Endodermal cell (in vitro differentiated cells): ENCODE measurements around the gene GRM7. TPM values are rescaled to one million over a fixed set of nuclear protein-coding genes. Genes with fewer than 3 reads are reported as not detected.

Experiments
- DNase-seq: peaks from one replicate; pipeline ENCODE4 v3.0.0-alpha.2; 2017
- H3K27ac ChIP-seq: 2 replicates; pipeline ENCODE4 v1.5.1; 2013; ENCODE audit warnings: mild to moderate bottlenecking, low read depth, low read length, moderate library complexity
- H3K27me3 ChIP-seq: 2 replicates; pipeline ENCODE4 v1.6.1; 2013; ENCODE audit warnings: mild to moderate bottlenecking, low read length, moderate library complexity; ENCODE audit not compliant: insufficient read depth, control insufficient read depth, poor library complexity, severe bottlenecking
- H3K36me3 ChIP-seq: 2 replicates; pipeline ENCODE4 v1.7.0; 2013; ENCODE audit warnings: mild to moderate bottlenecking, low read length, moderate library complexity; ENCODE audit not compliant: control insufficient read depth, insufficient read depth
- H3K4me1 ChIP-seq: one replicate; pipeline ENCODE4 v1.7.0; 2013; ENCODE audit warnings: low read length; ENCODE audit not compliant: control insufficient read depth, insufficient read depth
- H3K4me3 ChIP-seq: 2 replicates; pipeline ENCODE4 v1.5.1; 2013; ENCODE audit warnings: mild to moderate bottlenecking, low read length, moderate library complexity
- H3K9ac ChIP-seq: 2 replicates; pipeline ENCODE4 v1.6.1; 2013; ENCODE audit warnings: mild to moderate bottlenecking, low read length, moderate library complexity; ENCODE audit not compliant: poor library complexity, severe bottlenecking; ENCODE audit errors: extremely low read depth
- H3K9me3 ChIP-seq: 2 replicates; pipeline ENCODE4 v1.6.1; 2013; ENCODE audit warnings: mild to moderate bottlenecking, low read length, moderate library complexity; ENCODE audit not compliant: control insufficient read depth
- H3K27ac Mint-ChIP-seq: 2 replicates; pipeline ENCODE4 v1.8.0; 2020; ENCODE audit warnings: mixed read lengths
- H3K27me3 Mint-ChIP-seq: 2 replicates; pipeline ENCODE4 v1.8.0; 2021; ENCODE audit warnings: mild to moderate bottlenecking, mixed read lengths; ENCODE audit not compliant: insufficient read depth
- H3K36me3 Mint-ChIP-seq: 2 replicates; pipeline ENCODE4 v1.8.0; 2020; ENCODE audit warnings: low read depth, mixed read lengths
- H3K4me1 Mint-ChIP-seq: 2 replicates; pipeline ENCODE4 v1.8.0; 2020; ENCODE audit warnings: mixed read lengths
- H3K4me3 Mint-ChIP-seq: 2 replicates; pipeline ENCODE4 v1.8.0; 2020; ENCODE audit warnings: mild to moderate bottlenecking, moderate library complexity, mixed read lengths
- H3K9me3 Mint-ChIP-seq: 2 replicates; pipeline ENCODE4 v1.8.0; 2020; ENCODE audit warnings: mild to moderate bottlenecking, mixed read lengths
- whole genome bisulfite sequencing, 2 experiments: methylation state at CpG; one replicate each; pipeline versions ENCODE4 v1.1.5 to v1.1.7; 2013; ENCODE audit warnings: missing lambda C conversion rate in 2 of 2, mixed read lengths in 1 of 2; ENCODE audit not compliant: insufficient coverage in 1 of 2, insufficient read length in 1 of 2; 5-methylcytosine and 5-hydroxymethylcytosine counted together
- total RNA-seq, 2 donors: library from RNA; stranded (reverse); fragmentation: NEBNext Ultra II Directional in 1 of 2; extraction: Animal tissue kit (Norgen Biotek cat#: 25700) in 1 of 2; gene quantifications; 2 replicates in 1 of 2; 3 replicates in 1 of 2; pipeline ENCODE4 v1.2.1, GENCODE V29; 2021
- TF ChIP-seq, protein P1 (sequence below): fragments of 200-600 bp; sonication (generic); conservative IDR thresholded peaks from 2 replicates; pipeline ENCODE4 v1.5.0; 2021; ENCODE audit warnings: antibody characterized with exemption, mild to moderate bottlenecking

GRM7 gene
- total RNA-seq, 2 donors from 2014 or later: 0.11 to 0.73 TPM

DNA sequence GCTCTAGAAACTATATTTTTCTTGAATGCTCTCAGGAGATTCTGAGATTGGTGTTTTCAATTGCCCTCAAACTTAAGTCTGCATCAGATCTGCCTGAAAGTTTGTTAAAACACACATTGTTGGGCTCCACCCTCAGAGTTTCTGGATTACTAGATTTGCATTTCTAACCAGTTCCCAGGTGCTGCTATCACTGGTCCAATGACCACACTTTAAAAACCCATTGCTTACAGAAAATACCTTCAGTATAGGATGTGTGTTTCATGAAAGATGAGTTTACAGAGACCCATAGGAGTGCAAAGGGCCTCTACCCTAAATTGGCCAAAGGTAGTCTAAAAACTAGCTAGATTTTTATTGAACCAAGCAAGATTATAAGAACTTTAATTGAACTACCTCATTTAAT lies 17.8 kb downstream of the GRM7 start:
- no peak overlapping the region for H3K27ac Mint-ChIP-seq
- no peaks in the 10 kb centered on the region for H3K9me3 Mint-ChIP-seq
- H3K36me3 ChIP-seq: no peaks in the 10 kb centered on the region
- H3K4me1 ChIP-seq: no peaks in the 10 kb centered on the region
- H3K9me3 ChIP-seq: no peaks in the 10 kb centered on the region
- no peak overlapping the region for H3K4me3 Mint-ChIP-seq
- H3K9ac ChIP-seq: no peak overlapping the region
- H3K4me3 ChIP-seq: no peak overlapping the region
- H3K4me1 Mint-ChIP-seq: peaks cover 10% of the 10 kb centered on the region
- TF ChIP-seq, protein P1, sequence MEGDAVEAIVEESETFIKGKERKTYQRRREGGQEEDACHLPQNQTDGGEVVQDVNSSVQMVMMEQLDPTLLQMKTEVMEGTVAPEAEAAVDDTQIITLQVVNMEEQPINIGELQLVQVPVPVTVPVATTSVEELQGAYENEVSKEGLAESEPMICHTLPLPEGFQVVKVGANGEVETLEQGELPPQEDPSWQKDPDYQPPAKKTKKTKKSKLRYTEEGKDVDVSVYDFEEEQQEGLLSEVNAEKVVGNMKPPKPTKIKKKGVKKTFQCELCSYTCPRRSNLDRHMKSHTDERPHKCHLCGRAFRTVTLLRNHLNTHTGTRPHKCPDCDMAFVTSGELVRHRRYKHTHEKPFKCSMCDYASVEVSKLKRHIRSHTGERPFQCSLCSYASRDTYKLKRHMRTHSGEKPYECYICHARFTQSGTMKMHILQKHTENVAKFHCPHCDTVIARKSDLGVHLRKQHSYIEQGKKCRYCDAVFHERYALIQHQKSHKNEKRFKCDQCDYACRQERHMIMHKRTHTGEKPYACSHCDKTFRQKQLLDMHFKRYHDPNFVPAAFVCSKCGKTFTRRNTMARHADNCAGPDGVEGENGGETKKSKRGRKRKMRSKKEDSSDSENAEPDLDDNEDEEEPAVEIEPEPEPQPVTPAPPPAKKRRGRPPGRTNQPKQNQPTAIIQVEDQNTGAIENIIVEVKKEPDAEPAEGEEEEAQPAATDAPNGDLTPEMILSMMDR: no peak
- H3K27me3 ChIP-seq: no peaks in the 10 kb centered on the region
- no peaks in the 10 kb centered on the region for H3K36me3 Mint-ChIP-seq
- no peaks in the 10 kb centered on the region for H3K27me3 Mint-ChIP-seq
- no peak for DNase-seq
- H3K27ac ChIP-seq: no peak overlapping the region

- Histone ChIP-seq H3K36me3 (no peaks in the 10 kb centered on the region), H3K27me3 (no peaks in the 10 kb centered on the region), H3K27ac (no peak overlapping the region), H3K4me3 (no peak overlapping the region), H3K4me1 (no peaks in the 10 kb centered on the region), H3K9ac (no peak overlapping the region), H3K9me3 (no peaks in the 10 kb centered on the region)
- DNase-seq: no peak
- TF ChIP-seq, protein P1: no peak
- peaks cover 3% of the 10 kb centered on the region for H3K27me3 Mint-ChIP-seq
- no peak overlapping the region for H3K4me3 Mint-ChIP-seq
- no peaks in the 10 kb centered on the region for H3K36me3 Mint-ChIP-seq
- no peak overlapping the region for H3K27ac Mint-ChIP-seq
- no peaks in the 10 kb centered on the region for H3K9me3 Mint-ChIP-seq
- 88 to 100% methylated on average over 1 to 3 of the region's 3 CpGs for WGBS, 2 experiments
- H3K4me1 Mint-ChIP-seq: no peaks in the 10 kb centered on the region
Measured at GRCh38 chr3:6912240-6912639, 51.3 kb downstream of the GRM7 start.

DNA sequence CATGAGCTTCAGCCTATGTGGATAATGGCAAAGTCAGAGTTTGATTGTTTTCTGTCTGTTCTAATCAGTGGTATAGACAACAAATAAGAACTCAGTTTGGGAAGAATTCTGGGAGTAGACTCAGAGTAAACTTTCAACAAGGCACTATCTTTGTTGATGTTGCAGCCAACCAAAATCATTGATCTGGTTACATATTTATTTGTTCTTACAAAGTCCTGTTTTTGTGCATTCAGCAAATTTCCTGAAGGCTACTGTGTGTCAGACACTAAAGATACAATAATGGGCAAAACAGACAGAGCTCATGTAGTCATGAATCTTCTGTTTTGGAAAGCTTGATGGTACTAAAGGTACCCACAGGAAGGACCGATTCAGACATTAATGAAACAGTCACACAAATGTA lies 55.0 kb downstream of the GRM7 start:
- Histone ChIP-seq H3K9ac (no peak overlapping the region), H3K36me3 (no peaks in the 10 kb centered on the region), H3K9me3 (no peaks in the 10 kb centered on the region), H3K27ac (no peak overlapping the region), H3K4me3 (no peak overlapping the region), H3K27me3 (no peaks in the 10 kb centered on the region), H3K4me1 (no peaks in the 10 kb centered on the region)
- H3K36me3 Mint-ChIP-seq: no peaks in the 10 kb centered on the region
- no peaks in the 10 kb centered on the region for H3K9me3 Mint-ChIP-seq
- H3K4me3 Mint-ChIP-seq: no peak overlapping the region
- peaks cover 3% of the 10 kb centered on the region for H3K27me3 Mint-ChIP-seq
- H3K27ac Mint-ChIP-seq: no peak overlapping the region
- H3K4me1 Mint-ChIP-seq: no peaks in the 10 kb centered on the region
- no peak for DNase-seq
- WGBS, 2 experiments: 100% methylated on average over 1 of the region's 1 CpG; no CpG with 5 or more reads in 1 of the 2 experiments
- TF ChIP-seq, protein P1: no peak
